HG03066 (cell line): Measurements from ENCODE around the gene SHLD3.
"Not testable (repeated sequence)": the region's sequence is repeated elsewhere in the genome, so short reads cannot be mapped to it uniquely, and the experiment has no call there.

Experiments used
- ATAC-seq: cut with Tn5 transposase; IDR thresholded peaks from one replicate; pipeline ENCODE4 v1.9.1; 2021; ENCODE audit warnings: low read depth; ENCODE audit not compliant: unreplicated experiment

SHLD3 gene, protein sequence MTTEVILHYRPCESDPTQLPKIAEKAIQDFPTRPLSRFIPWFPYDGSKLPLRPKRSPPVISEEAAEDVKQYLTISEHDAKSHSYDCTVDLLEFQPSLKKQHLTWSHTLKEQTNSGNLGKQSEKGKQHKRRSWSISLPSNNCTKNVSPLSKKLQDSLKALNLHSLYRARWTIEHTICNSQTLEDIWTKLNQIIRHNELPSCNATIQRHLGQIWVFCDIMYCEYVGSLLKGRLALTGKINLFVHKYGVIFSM

DNA sequence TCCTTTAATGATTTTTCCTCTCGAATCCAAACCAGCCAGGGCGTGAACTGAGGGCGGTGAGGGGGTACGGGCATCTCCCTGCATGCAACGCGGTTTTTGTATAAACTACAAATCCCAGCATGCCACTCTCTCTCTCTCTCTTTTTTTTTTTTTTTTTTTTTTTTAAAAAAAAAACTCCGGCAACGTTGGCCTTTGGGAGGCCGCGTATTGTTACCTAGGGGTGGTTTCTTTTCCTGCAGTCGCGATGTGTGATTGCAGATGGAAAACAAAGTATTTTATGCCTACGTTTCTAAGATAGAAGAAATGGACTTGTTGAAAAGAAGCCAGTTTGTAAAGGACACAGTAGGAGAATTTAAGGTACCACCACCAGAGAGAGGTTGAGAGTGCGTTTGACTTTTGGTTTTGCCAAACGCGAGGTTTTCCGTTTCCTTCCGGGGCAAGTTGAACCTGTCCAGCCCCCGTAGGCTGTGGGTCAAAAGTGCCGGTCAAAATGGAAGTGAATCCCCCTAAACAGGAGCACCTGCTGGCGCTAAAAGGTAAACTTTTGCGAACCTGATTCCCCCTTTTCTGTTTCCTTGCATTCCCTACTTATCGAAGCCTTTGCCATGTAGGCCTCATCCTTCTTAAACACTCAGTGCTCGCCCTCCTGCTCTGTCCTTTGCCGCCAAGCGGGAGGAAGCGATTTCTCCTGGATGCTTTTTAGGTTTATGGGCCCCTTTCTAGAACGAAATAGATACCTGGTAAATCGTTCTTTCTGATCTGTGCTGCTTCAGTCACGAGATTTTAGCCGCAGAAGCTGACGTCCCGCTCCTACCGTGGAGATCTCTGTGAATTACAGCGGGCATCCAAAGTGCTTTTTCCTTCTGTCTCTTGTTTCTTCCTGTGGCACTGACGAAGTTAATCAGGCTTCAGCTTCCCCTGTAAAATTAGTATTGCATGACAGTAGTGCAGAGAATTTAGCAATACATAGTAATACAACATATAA, at the start of gene SHLD3, which contains the start of gene TRAPPC13:
SHLD3 (plus strand) TSS at position 457 of the 985 bp plus-strand sequence. CDS start 4,561 bp downstream, outside the sequence.
TRAPPC13 (plus strand) TSS at position 457 of the 985 bp plus-strand sequence; CDS start at position 491, 34 bp downstream.
- peak; percentile 74 for ATAC-seq

DNA sequence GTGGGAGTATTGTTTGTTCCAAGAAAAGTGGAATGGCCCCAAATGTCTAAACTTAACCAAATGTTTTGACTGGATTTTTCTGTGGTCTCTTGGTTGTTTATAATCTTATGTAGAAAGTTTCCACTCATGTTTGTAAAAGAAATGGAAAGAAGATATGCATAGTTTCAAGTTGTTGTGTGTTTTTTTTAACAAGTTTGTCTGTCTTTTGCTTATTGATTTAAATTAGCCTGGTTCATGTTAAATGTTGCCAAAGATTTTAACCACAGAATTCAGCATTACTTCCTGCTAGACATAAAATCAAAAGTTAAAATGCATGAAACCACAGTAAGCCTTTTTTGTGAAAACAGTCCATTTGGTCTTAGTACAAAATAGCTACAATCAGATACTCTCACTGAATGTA, 47.7 kb upstream of the SHLD3 start:
- no peak for ATAC-seq

DNA sequence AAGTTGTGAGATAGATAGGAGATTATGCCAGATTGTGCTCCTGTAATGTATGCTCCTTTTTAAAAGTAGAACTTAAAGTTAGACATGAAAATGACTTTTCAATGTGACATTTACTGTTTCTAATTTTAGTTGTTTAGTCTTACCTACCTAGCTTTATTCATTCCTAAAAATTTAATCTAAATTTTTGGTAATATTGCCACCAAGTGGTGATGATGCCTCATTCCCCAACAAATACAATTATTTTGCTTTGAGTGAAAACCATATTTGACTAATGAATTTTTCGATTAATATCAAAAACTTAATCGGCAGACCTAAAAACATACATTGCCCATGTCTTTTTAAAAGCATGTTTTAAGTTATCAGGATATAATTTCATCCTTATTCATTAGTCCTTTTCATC, 36.1 kb upstream of the SHLD3 start:
- ATAC-seq = no peak

DNA sequence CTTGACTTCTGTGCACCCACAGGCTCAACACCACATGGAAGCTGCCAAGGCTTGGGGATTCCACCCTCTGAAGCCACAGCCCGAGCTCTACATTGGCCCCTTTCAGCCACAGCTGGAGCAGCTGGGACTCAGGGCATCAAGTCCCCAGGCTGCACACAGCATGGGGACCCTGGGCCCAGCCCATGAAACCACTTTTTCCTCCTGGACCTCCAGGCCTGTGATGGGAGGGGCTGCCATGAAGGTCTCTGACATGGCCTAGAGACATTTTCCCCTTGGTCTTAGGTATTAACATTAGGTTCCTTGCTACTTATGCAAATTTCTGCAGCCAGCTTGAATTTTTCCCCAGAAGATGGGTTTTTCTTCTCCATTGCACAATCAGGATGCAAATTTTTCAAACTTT, 23.1 kb upstream of the SHLD3 start:
- ATAC-seq = not testable (repeated sequence)

DNA sequence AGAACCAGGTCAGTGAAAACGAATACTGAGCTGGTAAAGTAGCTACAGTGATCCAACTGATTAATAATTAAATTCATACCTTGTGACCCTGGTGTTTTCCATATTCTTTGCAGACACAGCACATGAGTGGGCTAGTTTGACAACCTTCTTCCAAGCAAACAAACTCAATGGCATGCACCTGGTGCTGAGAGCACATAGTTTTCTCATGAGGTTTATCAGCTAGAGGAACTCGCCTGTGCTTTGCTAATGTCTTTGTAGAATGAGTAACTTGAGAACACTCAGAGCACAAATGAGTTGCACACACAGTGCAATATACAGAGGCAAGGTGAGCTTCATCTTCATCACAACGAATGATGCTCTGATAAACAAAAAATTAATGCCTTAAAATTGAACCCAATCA, 13.3 kb upstream of the SHLD3 start:
- ATAC-seq = no peak

DNA sequence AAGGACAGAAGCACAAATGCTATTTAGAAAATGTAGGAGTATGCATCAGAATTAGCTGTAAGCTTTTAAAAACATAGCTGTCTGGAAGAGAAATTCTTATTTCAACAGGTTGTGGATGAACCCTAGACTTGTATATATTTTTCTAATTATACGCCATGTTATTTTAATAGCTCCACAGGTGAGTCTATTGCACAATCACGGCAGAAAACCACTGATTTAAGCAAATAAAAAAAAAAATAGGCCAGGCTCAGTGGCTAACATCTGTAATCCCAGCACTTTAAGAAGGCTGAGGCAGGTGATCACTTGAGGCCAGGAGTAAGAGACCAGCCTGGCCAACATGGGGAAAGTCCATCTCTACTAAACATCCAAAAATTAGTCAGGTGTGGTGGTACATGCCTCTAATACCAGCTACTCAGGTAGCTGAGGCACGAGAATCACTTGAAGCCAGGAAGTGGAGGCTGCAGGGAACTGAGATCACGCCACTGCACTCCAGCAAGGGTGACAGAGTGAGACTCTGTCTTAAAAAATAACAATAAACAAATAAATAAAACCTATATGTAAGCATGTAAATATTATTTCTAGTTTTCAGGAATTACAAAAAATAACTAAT, 12.4 kb upstream of the SHLD3 start:
- ATAC-seq = no peak

DNA sequence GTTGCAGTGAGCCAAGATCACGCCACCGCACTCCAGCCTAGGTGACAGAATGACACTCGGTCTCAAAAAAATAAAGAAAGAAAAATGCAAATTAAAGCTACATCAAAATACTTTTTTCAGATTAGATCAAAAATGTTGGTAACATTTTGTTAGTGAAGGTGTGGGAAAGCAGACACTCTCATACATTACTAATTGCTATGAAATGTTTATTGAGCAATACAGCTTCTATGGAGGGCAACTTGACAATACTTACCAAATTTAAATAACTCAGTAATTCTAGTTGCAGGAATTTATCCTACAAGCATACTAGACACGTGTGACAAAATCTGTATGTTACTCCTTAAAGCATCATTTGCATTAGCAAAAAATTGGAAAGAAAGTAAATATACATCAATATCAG, 4.8 kb upstream of the SHLD3 start:
- ATAC-seq = no peak

DNA sequence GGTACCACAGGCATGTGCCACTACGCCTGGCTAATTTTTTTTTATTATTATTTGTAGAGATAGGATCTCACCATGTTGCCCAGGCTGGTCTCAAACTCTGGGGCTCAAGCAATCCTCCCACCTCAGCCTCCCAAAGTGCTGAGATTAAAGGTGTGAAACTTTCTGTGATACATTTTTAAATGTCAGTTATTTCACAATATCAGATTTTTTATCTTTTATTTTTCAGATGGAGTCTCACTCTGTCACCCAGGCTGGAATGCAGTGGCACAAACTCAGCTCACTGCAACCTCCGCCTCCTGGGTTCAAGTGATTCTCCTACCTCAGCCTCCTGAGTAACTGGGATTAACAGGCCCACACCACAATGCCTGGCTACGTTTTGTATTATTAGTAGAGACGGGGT, 2.9 kb upstream of the SHLD3 start:
- ATAC-seq = not testable (repeated sequence)

DNA sequence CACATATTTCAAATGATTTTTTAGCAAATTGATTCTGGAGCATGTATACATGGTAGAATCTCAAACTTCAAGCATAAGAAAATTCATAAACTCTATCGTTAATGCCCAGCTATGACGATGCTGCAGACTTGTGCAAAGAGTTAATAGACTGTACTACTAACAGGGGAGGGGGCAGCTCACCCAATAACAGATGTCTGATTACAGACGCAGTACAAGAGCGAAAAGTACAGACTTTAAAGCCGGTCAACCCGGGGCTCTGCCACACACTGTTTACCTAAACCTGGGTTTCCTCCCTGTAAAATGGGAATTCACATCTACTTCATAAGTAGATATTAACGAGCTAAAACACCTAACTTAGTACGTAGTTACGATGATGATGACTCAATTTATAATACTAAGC, 1.3 kb upstream of the SHLD3 start:
- ATAC-seq = no peak

DNA sequence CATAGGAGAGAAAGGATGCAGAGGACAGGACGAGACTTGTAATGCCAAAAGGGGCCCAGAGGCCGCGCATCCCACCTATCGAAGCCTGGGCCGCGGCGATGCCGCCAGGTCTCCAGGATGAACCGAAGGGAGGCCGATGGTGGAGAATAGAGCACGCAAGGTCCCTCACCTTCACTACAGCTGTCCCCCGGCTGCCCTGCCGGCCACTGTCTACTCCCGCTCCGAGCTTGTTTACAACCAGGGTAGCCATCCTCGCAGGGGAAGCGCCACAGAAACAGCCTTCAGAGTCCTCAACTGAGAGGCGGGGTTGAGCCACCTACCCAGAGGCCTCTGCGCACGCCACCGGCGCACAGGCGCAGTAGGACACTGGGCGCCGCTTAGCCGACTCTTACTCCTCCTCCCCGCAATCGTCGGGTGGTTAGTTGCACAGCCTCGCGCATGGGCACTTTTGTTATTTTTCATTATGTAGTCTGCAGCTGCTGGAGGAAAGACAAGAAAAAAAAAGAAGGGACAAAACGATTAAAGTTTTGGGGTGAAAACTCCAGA, 729 bp upstream of the SHLD3 start, which contains the start of gene TRIM23:
TRIM23 (minus strand) TSS at position 309 of the 546 bp plus-strand sequence; CDS start at position 250, 59 bp downstream.
- peak; percentile 95 for ATAC-seq

DNA sequence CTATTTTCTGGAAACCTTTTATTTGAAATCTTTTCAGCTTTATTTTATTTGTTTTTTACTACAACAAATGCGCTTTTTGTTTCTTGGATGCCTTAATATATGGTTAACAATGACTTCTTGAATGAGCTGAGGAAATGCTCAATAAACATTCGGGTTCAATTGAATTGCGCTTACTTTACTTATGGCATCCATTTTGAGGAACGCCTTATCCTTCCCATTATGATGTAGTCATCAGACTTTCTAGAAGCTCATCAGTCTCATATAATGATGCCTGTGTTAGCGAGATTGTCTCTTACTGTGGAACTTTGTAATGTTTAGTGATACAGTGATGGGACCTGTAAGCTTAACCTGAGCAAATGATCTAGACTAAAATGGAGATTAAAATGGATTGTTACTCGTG, 916 bp downstream of the SHLD3 start:
- no peak for ATAC-seq

DNA sequence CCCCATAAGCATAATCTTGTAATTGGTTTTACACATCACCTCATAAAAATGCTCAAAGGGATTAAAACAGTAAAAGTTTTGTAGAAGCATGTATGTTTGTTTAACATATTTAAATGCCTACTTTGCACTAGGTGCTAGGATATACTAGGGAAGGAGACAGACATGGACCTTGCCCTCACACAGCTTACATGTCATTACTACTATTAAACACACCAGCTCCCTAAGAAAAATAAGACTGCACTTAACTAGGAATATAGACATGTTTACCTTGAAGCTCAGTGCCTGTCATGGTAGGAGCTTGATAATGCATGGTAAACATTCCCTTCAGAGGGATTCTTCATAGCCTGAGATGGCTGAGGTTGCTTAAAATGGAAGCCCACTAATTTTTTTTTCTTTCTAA, 6.2 kb downstream of the SHLD3 start:
- no peak for ATAC-seq

DNA sequence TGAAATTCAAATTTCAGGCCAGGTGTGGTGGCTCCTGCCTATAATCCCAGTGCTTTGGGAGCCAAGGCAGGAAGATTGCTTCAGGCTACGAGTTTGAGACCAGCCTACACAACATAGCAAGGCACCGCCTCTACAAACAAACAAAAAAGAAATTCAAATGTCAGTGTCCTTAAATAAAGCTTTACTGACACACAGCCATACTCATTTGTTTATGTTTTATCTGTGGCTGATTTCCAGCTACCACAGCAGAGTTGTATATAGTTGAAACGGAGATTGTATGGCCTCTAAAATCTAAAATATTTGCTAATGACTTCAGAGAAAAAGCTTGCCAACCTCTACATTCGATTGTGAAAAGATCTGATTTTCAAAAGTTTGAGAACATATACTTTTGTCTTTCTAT, 15.4 kb downstream of the SHLD3 start:
- ATAC-seq = no peak

DNA sequence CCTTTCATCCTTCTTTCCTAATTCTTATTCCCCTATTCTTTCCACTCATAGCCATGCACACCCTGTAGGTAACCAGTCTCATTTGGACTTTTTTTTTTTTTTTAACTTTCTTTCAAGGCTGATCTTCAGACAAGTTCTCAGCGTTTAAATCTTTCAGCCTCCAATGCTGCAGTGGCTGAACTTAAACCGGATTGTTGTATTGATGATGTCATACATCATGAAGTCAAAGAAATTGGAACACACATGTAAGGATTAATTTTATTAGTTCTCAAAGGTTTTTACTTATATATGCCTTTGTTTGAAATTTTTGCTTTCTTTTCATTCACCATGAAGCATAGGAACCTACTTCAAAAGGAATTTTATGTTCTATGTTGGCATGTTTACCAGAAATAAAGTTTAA, 22.1 kb downstream of the SHLD3 start:
- ATAC-seq = no peak

DNA sequence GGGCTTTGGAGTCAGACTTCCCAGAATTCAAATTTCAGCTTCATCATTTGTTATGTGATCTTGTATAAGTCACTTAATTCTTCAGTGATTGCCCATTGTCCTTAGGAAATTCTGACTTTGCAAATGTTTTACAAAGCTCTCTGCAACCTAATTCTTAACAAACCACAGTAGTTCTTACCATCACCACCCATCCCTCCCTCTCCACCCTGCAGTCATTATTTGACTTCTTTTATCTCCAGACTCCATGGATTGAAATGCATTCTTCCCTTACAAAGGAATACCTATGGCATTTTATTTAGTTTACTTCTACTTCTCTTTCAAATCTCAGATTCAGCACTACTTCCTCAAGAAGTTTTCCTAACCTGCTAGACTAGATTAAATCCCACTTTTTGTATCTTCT, 23.1 kb downstream of the SHLD3 start:
- no peak for ATAC-seq

DNA sequence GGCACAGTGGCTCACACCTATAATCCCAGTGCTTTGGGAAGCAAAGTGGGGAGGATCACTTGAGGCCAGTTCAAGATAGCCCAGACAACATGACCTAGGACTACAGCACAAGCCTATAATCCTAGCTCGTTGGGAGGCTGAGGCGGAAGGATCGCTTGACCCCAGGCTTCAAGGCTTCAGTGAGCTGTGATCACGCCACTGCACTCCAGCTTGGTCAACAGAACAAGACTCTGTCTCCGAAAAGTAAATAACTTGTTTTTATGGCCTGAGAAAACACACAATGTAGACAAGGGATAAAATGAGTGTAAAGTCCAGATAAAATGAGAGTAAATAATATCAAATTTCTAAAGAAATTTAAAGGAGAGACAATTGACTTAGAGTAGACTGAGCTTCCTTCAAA, 26.3 kb downstream of the SHLD3 start:
- ATAC-seq = no peak

DNA sequence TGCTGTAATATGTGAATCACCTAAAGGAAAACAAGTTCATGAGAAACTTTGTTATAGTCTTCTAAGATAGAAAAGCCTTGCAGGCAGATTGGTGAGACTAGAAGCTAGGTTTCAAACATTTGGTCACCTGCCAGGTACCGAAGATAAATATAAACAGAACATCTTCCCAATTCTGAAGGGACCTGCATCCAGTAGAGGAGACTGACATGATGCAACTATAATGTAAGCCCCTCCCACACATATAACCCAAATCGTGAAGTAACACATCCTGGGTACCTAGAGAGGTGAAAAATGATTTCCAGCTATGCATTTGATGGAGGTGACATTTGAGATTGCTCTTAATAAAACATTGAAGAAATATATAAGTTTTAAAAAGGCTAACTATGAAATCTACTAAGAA, 29.9 kb downstream of the SHLD3 start:
- no peak for ATAC-seq

DNA sequence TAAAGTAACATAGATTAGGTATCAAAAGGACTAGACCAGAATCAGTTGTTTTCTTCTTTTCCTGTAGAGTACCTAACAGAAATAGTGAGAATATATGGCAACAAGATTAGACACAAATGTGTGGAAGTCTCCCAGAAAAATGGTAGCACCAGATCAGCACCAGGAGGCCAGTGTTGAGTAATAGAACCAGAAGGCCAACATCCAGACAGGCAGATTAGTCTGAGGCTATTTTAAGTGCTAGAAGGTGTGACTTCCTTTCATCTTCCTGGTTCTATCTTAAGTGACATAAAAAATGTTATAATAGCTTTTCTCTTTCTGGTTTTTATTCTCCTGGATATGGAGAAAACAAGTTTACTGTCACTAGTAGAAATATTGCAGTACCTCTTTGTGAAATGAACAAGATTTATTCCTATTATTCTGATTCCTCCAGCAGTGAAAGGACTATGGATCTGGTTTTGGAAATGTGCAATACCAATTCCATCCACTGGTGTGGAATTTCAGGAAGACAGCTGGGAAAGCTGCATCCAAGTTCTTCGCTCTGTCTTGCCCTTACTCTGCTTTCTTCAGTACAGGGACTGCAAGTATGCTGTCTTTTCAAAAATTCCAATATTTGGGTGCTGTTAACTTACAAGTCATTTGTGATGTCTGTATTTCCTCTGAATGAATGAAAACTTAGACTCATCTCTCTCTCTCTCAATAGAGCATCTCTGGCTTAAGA, 39.1 kb downstream of the SHLD3 start:
- ATAC-seq = no peak

DNA sequence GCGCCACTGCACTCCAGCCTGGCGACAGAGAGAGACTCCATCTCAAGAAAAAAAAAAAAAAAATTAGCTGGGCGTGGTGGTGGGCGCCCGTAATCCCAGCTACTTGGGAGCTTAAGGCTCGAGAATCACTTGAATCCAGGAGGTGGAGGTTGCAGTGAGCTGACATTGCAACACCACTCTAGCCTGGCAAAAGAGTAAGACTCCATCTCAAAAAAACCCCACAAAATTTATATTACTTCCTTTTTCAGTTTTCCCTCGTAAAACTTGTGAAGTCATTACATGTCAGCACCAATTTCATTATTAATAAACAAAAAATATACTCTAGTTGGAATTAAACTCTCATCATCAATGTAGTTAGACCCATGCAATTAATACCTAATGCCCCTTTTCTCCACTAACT, 43.9 kb downstream of the SHLD3 start:
- ATAC-seq = no peak

DNA sequence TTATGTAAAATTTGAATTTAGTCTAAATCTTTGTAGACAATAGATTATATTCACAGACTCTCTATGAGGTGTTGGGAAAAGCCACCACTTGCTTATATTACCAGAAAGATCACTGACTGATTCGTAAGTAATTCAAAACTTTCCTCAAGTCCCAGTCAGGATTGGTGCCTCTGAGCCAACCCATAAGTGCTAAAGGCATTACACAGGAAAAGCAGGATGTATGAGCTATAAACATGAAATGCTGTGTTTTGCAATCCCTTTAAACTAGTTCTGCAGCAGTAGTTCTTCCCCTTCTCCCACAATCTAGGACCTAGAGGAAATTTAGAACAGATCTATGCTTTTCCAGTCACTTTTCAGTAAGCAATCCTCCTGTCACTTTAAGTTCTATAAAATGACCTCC, 48.0 kb downstream of the SHLD3 start:
- ATAC-seq = no peak
